ENCODE data around the gene SUPV3L1. TPM values are rescaled to one million over a fixed set of nuclear protein-coding genes. Genes with fewer than 3 reads are reported as not detected.

SUPV3L1 gene
- total and polyA plus RNA-seq, 2 of the 8 experiments (the other 6 are each of a cell fraction or from before 2014, with no cell fraction given) = 34.6 to 45.6 TPM

DNA sequence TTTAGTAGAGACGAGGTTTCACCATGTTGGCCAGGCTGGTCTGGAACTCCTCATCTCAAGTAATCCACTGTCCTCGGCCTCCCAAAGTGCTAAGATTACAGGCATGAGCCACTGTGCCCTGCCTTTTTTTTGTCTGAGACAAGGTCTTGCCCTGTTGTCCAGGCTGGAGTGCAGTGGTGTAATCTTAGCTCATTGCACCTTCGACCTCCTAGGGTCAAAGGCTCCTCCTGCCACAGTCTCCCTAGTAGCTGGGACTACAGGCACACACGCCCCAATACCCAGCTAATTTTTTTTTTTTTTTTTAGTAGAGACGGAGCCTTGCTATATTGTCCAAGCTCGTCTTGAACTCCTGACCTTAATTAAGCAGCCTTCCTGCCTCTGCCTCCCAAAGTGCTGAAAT lies 26.8 kb upstream of the SUPV3L1 start (continued):
- TF ChIP-seq, protein P1, sequence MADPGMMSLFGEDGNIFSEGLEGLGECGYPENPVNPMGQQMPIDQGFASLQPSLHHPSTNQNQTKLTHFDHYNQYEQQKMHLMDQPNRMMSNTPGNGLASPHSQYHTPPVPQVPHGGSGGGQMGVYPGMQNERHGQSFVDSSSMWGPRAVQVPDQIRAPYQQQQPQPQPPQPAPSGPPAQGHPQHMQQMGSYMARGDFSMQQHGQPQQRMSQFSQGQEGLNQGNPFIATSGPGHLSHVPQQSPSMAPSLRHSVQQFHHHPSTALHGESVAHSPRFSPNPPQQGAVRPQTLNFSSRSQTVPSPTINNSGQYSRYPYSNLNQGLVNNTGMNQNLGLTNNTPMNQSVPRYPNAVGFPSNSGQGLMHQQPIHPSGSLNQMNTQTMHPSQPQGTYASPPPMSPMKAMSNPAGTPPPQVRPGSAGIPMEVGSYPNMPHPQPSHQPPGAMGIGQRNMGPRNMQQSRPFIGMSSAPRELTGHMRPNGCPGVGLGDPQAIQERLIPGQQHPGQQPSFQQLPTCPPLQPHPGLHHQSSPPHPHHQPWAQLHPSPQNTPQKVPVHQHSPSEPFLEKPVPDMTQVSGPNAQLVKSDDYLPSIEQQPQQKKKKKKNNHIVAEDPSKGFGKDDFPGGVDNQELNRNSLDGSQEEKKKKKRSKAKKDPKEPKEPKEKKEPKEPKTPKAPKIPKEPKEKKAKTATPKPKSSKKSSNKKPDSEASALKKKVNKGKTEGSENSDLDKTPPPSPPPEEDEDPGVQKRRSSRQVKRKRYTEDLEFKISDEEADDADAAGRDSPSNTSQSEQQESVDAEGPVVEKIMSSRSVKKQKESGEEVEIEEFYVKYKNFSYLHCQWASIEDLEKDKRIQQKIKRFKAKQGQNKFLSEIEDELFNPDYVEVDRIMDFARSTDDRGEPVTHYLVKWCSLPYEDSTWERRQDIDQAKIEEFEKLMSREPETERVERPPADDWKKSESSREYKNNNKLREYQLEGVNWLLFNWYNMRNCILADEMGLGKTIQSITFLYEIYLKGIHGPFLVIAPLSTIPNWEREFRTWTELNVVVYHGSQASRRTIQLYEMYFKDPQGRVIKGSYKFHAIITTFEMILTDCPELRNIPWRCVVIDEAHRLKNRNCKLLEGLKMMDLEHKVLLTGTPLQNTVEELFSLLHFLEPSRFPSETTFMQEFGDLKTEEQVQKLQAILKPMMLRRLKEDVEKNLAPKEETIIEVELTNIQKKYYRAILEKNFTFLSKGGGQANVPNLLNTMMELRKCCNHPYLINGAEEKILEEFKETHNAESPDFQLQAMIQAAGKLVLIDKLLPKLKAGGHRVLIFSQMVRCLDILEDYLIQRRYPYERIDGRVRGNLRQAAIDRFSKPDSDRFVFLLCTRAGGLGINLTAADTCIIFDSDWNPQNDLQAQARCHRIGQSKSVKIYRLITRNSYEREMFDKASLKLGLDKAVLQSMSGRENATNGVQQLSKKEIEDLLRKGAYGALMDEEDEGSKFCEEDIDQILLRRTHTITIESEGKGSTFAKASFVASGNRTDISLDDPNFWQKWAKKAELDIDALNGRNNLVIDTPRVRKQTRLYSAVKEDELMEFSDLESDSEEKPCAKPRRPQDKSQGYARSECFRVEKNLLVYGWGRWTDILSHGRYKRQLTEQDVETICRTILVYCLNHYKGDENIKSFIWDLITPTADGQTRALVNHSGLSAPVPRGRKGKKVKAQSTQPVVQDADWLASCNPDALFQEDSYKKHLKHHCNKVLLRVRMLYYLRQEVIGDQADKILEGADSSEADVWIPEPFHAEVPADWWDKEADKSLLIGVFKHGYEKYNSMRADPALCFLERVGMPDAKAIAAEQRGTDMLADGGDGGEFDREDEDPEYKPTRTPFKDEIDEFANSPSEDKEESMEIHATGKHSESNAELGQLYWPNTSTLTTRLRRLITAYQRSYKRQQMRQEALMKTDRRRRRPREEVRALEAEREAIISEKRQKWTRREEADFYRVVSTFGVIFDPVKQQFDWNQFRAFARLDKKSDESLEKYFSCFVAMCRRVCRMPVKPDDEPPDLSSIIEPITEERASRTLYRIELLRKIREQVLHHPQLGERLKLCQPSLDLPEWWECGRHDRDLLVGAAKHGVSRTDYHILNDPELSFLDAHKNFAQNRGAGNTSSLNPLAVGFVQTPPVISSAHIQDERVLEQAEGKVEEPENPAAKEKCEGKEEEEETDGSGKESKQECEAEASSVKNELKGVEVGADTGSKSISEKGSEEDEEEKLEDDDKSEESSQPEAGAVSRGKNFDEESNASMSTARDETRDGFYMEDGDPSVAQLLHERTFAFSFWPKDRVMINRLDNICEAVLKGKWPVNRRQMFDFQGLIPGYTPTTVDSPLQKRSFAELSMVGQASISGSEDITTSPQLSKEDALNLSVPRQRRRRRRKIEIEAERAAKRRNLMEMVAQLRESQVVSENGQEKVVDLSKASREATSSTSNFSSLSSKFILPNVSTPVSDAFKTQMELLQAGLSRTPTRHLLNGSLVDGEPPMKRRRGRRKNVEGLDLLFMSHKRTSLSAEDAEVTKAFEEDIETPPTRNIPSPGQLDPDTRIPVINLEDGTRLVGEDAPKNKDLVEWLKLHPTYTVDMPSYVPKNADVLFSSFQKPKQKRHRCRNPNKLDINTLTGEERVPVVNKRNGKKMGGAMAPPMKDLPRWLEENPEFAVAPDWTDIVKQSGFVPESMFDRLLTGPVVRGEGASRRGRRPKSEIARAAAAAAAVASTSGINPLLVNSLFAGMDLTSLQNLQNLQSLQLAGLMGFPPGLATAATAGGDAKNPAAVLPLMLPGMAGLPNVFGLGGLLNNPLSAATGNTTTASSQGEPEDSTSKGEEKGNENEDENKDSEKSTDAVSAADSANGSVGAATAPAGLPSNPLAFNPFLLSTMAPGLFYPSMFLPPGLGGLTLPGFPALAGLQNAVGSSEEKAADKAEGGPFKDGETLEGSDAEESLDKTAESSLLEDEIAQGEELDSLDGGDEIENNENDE (IDR thresholded peaks at IDR 0.05; ENCODE audit: insufficient replicate concordance, low read length) = no peak
- TF ChIP-seq POU5F1 (IDR thresholded peaks at IDR 0.05; ENCODE audit: low read depth, low read length) (no peak), RAD21 (IDR thresholded peaks at IDR 0.05 in 1 of 2, conservative IDR thresholded peaks at IDR 0.05 in 1 of 2; ENCODE audit: low read depth in 2 of 2, low read length in 2 of 2) (no peak), BRCA1 (IDR thresholded peaks at IDR 0.05; ENCODE audit: low read depth, low read length) (no peak), TBP (IDR thresholded peaks at IDR 0.05; ENCODE audit: low read depth, low read length) (no peak), TEAD4 (IDR thresholded peaks at IDR 0.05; ENCODE audit: low read depth, low read length) (no peak), CTBP2 (IDR thresholded peaks at IDR 0.05; ENCODE audit: borderline replicate concordance, insufficient read depth, insufficient read length, low read length) (no peak)

Measured in H1 (cell line).